HFF-Myc (cell line): ENCODE data around the gene SLC12A3.
"Not testable (repeated sequence)": the region's sequence is repeated elsewhere in the genome, so short reads cannot be mapped to it uniquely, and the experiment has no call there.

Experiments used
- DNase-seq: peaks from one replicate; pipeline ENCODE4 v3.0.0-alpha.2; 2011; ENCODE audit warnings: low read depth; ENCODE audit errors: extremely low read depth
- H3K4me3 ChIP-seq: replicated peaks from 2 replicates; pipeline ENCODE4 v1.5.1; 2011; ENCODE audit warnings: low read depth, mild to moderate bottlenecking, control low read depth, low read length
- CTCF ChIP-seq: IDR thresholded peaks from 2 replicates; pipeline ENCODE4 v1.5.1; 2012; ENCODE audit warnings: mild to moderate bottlenecking, low read depth, low read length, control low read depth; ENCODE audit errors: missing control alignments

SLC12A3 gene

GRCh38 chr16:56933828-56934598 lies 69.0 kb downstream of the SLC12A3 start:
- DNase-seq: no peak
- TF ChIP-seq CTCF: no peak
- H3K4me3 ChIP-seq: peak overlapping the region; percentile 100

DNA sequence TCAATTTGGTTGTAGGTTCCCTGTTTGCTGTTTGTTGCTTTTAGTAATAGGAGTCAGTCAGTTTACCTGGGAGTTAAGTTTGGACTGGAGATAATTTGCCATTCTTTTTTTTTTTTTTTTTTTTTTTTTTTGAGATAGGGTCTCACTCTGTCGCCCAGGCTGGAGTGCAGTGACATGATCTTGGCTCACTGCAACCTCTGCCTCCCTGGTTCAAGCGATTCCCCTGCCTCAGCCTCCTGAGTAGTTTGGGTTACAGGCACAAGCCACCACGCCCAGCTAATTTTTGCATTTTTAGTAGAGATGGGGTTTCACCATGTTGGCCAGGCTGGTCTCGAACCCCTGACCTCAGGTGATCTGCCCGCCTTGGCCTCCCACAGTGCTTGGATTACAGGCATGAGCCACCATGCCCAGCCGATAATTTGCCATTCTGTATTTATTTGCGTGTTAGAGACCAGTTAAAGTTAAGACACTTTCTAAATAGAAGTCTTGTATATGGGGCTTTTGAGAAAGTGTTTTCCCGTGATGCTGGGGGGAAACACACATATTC lies 69.7 kb downstream of the SLC12A3 start:
- H3K4me3 ChIP-seq: peak overlapping the region; percentile 100
- not testable (repeated sequence) for DNase-seq

DNA sequence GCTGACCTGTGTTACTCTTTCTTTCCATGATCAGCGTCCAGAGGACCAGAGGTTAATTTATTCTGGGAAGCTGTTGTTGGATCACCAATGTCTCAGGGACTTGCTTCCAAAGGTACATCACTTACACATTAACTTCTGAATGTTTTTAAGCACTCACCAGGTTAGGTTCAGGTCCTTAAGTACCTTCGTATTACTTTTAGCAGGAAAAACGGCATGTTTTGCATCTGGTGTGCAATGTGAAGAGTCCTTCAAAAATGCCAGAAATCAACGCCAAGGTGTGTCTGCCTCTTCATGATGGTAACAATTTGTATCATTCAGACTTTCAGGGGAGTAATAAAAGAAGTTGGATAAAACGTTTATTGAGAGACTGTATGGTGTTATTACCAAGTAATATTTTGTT lies 70.2 kb downstream of the SLC12A3 start:
- peak overlapping the region; percentile 100 for H3K4me3 ChIP-seq
- DNase-seq: no peak
- no peak for TF ChIP-seq CTCF

GRCh38 chr16:56936491-56936890 lies 71.5 kb downstream of the SLC12A3 start:
- no peak overlapping the region for H3K4me3 ChIP-seq
- DNase-seq: no peak
- TF ChIP-seq CTCF: no peak

GRCh38 chr16:56936950-56937349 lies 71.9 kb downstream of the SLC12A3 start:
- no peak for TF ChIP-seq CTCF
- DNase-seq: no peak
- no peak overlapping the region for H3K4me3 ChIP-seq

DNA sequence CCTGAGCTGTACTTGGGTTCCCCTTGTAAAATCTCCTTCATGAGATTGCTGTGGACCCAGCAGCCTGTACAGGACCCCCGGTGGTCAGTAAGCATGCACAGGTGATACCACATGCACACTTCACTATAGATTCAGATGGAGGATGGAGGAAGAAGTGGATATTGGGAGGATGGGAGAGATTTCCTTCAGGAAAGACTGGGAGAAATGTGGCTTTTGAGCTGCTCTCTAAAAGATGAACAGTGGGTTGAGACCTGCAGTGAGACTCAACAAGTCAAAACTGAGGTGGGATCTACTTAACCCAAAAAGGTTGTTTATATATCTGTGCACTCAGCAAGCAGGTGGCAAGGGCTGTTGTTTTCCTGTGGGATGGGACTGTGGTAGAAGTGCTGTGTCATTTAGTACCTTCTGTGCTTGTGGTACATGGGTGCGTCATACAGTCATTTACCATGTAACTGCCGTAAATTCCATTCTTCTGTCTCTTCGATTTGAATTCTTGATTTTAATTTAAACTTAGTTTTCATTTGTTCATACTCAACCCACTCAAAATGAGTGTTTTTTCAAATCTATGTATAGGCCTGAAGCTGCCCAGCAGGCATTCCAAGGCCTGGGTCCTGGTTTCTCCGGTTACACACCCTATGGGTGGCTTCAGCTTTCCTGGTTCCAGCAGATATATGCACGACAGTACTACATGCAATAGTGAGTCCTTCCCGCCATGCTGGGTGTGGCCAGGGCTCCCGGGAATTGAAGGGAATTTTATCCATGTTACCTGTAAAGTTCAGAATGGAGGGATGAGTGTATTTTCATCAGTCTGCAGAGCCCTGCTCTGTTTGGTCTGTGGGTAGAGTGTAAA lies 73.9 kb downstream of the SLC12A3 start:
- TF ChIP-seq CTCF: no peak
- no peak for DNase-seq
- H3K4me3 ChIP-seq: no peak overlapping the region

DNA sequence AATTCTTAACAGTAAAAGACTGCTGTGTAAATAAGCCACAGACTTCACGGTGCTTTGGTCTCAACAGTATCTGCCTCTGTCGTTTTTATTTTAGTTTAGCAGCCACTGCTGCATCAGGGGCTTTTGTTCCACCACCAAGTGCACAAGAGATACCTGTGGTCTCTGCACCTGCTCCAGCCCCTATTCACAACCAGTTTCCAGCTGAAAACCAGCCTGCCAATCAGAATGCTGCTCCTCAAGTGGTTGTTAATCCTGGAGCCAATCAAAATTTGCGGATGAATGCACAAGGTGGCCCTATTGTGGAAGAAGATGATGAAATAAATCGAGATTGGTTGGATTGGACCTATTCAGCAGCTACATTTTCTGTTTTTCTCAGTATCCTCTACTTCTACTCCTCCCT lies 74.8 kb downstream of the SLC12A3 start:
- no peak for TF ChIP-seq CTCF
- no peak overlapping the region for H3K4me3 ChIP-seq
- DNase-seq: no peak
